Panc1 (cell line): Measurements from ENCODE around the gene ZRANB1. TPM values are rescaled to one million over a fixed set of nuclear protein-coding genes. Genes with fewer than 3 reads are reported as not detected.

Source experiments
- ATAC-seq: fragments of 200-7000 bp; cut with Tn5 transposase; 2 replicates; pipeline ENCODE4 v1.9.1; 2020; ENCODE audit warnings: mild to moderate bottlenecking, moderate library complexity
- BruUV-seq: library from RNA; stranded (reverse); fragments of 400-500 nt; replicated peaks from 2 replicates; lab custom pipeline; 2021; lab: Mats Ljungman, UMichigan
- CTCF ChIA-PET: fragments of 300-600 bp; sonication (Branson Sonifier 250); formaldehyde crosslinking; loops from one replicate; lab custom pipeline; 2022; ENCODE audit warnings: antibody characterized with exemption; lab: Charles Lee
- POLR2A ChIA-PET: fragments of 300-600 bp; sonication (Branson Sonifier 250); formaldehyde crosslinking; loops from one replicate; lab custom pipeline; 2022; ENCODE audit warnings: antibody characterized with exemption; lab: Charles Lee
- DNase-seq: peaks from one replicate; pipeline ENCODE4 v3.0.0-alpha.2; 2010; ENCODE audit warnings: low read depth, low spot score
- H3K27ac ChIP-seq: 2 replicates; pipeline ENCODE4 v1.5.1; 2011; ENCODE audit warnings: mild to moderate bottlenecking, low read length, inconsistent platforms
- H3K27me3 ChIP-seq: fragments of 200-500 bp; sonication (Bioruptor generic); 2 replicates; pipeline ENCODE4 v1.6.0; 2014; ENCODE audit warnings: low read length, inconsistent platforms; ENCODE audit not compliant: control insufficient read depth, insufficient read depth
- H3K36me3 ChIP-seq: fragments of 200-500 bp; sonication (Bioruptor generic); 2 replicates; pipeline ENCODE4 v1.5.1; 2014; ENCODE audit warnings: inconsistent platforms, mild to moderate bottlenecking, low read length, moderate library complexity; ENCODE audit not compliant: control insufficient read depth, insufficient read depth
- H3K4me1 ChIP-seq: 2 replicates; pipeline ENCODE4 v1.5.1; 2011; ENCODE audit warnings: inconsistent platforms, mild to moderate bottlenecking, low read length, moderate library complexity; ENCODE audit not compliant: control insufficient read depth, insufficient read depth
- H3K4me3 ChIP-seq, 2 experiments: 2 replicates each; pipeline ENCODE4 v1.5.1; 2011 to 2012; ENCODE audit warnings: low read depth in 2 of 2, low read length in 2 of 2, mild to moderate bottlenecking in 2 of 2, inconsistent platforms in 1 of 2, moderate library complexity in 1 of 2
- H3K9me3 ChIP-seq: fragments of 200-500 bp; sonication (Bioruptor generic); 2 replicates; pipeline ENCODE4 v1.5.1; 2014; ENCODE audit warnings: low read depth, mild to moderate bottlenecking, inconsistent platforms, low read length, moderate library complexity; ENCODE audit not compliant: control insufficient read depth, insufficient read depth
- CTCF ChIP-seq: fragments of 450-650 bp; IDR thresholded peaks from 2 replicates; pipeline ENCODE4 v1.5.1; 2017; ENCODE audit warnings: mild to moderate bottlenecking
- POLR2AphosphoS5 ChIP-seq: IDR thresholded peaks from 2 replicates; pipeline ENCODE4 v1.6.1; 2012; ENCODE audit warnings: mild to moderate bottlenecking, low read depth, low read length, moderate library complexity
- REST ChIP-seq, 2 experiments: IDR thresholded peaks; 2 replicates each; pipeline ENCODE4 v1.6.1; 2011 to 2012; ENCODE audit warnings: low read depth in 2 of 2, control low read depth in 1 of 2, low read length in 1 of 2, mild to moderate bottlenecking in 1 of 2, moderate library complexity in 1 of 2; ENCODE audit not compliant: insufficient read depth in 1 of 2
- SIN3A ChIP-seq: IDR thresholded peaks from 2 replicates; pipeline ENCODE4 v1.6.1; 2012; ENCODE audit warnings: low read depth, mild to moderate bottlenecking, low read length, moderate library complexity, borderline replicate concordance; ENCODE audit not compliant: insufficient read depth
- TCF7L2 ChIP-seq: IDR thresholded peaks from 2 replicates; pipeline ENCODE4 v1.6.1; 2011; ENCODE audit warnings: mild to moderate bottlenecking, low read depth, low read length, inconsistent platforms
- in situ Hi-C: cut with HindIII; loops from 2 replicates; pipeline ENCODE4 v1.10.0; 2016; ENCODE audit warnings: low sequenced_read_pairs, low pct_unique_long_range_greater_than_20kb
- intact Hi-C: fragments of 100-400 bp; cut with micrococcal nuclease; formaldehyde crosslinking; loops from one replicate; pipeline ENCODE4 v1.10.0; 2022; ENCODE audit not compliant: unreplicated experiment
- total RNA-seq: library from RNA; stranded (reverse); gene quantifications from one replicate; pipeline ENCODE4 v1.2.1, GENCODE V29; 2021; ENCODE audit not compliant: unreplicated experiment

Gene ZRANB1
- total RNA-seq, 1 experiment from 2014 or later = 23.2 TPM

- ChIA-PET POLR2A (no interaction called here), CTCF (no interaction called here)
- in situ Hi-C loops = no loop called here
- H3K36me3 ChIP-seq = peaks cover 15% of the 10 kb centered on the region; the same call in 1 of the 2 replicates
- DNase-seq (no peak), ATAC-seq (no peak)
- BruUV-seq = no TSS peak
- no peaks in the 10 kb centered on the region for H3K9me3 ChIP-seq
- intact Hi-C loops = no loop called here
- H3K4me3 ChIP-seq = no peak overlapping the region
- no peak for TF ChIP-seq POLR2AphosphoS5
- TF ChIP-seq REST (IDR thresholded peaks at IDR 0.05; ENCODE audit: insufficient read depth in 1 of 2, low read depth in 2 of 2, low read length in 1 of 2) = no peak
- TF ChIP-seq SIN3A = no peak
- no peak for TF ChIP-seq CTCF
- TF ChIP-seq TCF7L2 = no peak
- H3K27me3 ChIP-seq = no peaks in the 10 kb centered on the region
- no peak overlapping the region for H3K27ac ChIP-seq
- H3K4me1 ChIP-seq = no peaks in the 10 kb centered on the region
Observed at GRCh38 chr10:124971276-124971675, 29.4 kb downstream of the ZRANB1 start.

- POLR2A ChIA-PET = interaction anchor here (0.6 to 0.7 kb wide), 2 partner anchors 35 to 848 kb away, joined by 3 to 4 read pairs; no protein-coding TSS in a partner anchor
- CTCF ChIA-PET = no interaction called here
- Histone ChIP-seq H3K27me3 (no peaks in the 10 kb centered on the region), H3K27ac (no peak overlapping the region), H3K4me1 (no peaks in the 10 kb centered on the region), H3K4me3 (no peak overlapping the region), H3K9me3 (no peaks in the 10 kb centered on the region), H3K36me3 (peaks cover 8% of the 10 kb centered on the region; the same call in 1 of the 2 replicates)
- no peak for TF ChIP-seq POLR2AphosphoS5
- no peak for TF ChIP-seq REST (IDR thresholded peaks at IDR 0.05; ENCODE audit: insufficient read depth in 1 of 2, low read depth in 2 of 2, low read length in 1 of 2)
- TF ChIP-seq CTCF = no peak
- TF ChIP-seq SIN3A = no peak
- no peak for TF ChIP-seq TCF7L2
- BruUV-seq = no TSS peak
- intact Hi-C loops = no loop called here
- ATAC-seq = no peak
- in situ Hi-C loops = no loop called here
- DNase-seq = no peak
Observed at GRCh38 chr10:124972637-124973036, 30.7 kb downstream of the ZRANB1 start.
